Fibroblast of villous mesenchyme (primary cell): ENCODE results near the gene PTPRK. TPM values are rescaled to one million over a fixed set of nuclear protein-coding genes. Genes with fewer than 3 reads are reported as not detected.
A peak's percentile ranks its signal among the peaks of the same experiment; 100 is the strongest.

Experiments
- DNase-seq: peaks from one replicate; pipeline ENCODE4 v3.0.0-alpha.2; 2010; ENCODE audit warnings: low read depth
- H3K4me3 ChIP-seq: 2 replicates; pipeline ENCODE4 v1.5.1; 2011; ENCODE audit warnings: low read depth, mild to moderate bottlenecking, low read length
- total RNA-seq: library from RNA; depleted of rRNA; stranded (reverse); fragments of >200 nt; gene quantifications from 2 replicates; pipeline ENCODE4 v1.2.3, GENCODE V29; 2012
- TF ChIP-seq, protein P1 (sequence below): IDR thresholded peaks from 2 replicates; pipeline ENCODE4 v1.5.1; 2012; ENCODE audit warnings: low read depth, mild to moderate bottlenecking, low read length; ENCODE audit not compliant: insufficient read depth

Gene PTPRK
- total RNA-seq, 1 donor: 70.0 TPM

- TF ChIP-seq, protein P1, sequence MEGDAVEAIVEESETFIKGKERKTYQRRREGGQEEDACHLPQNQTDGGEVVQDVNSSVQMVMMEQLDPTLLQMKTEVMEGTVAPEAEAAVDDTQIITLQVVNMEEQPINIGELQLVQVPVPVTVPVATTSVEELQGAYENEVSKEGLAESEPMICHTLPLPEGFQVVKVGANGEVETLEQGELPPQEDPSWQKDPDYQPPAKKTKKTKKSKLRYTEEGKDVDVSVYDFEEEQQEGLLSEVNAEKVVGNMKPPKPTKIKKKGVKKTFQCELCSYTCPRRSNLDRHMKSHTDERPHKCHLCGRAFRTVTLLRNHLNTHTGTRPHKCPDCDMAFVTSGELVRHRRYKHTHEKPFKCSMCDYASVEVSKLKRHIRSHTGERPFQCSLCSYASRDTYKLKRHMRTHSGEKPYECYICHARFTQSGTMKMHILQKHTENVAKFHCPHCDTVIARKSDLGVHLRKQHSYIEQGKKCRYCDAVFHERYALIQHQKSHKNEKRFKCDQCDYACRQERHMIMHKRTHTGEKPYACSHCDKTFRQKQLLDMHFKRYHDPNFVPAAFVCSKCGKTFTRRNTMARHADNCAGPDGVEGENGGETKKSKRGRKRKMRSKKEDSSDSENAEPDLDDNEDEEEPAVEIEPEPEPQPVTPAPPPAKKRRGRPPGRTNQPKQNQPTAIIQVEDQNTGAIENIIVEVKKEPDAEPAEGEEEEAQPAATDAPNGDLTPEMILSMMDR: no peak
- no peak for DNase-seq
- no peak overlapping the region for H3K4me3 ChIP-seq
Measured at GRCh38 chr6:128371136-128371535, 149.3 kb downstream of the PTPRK start.

GRCh38 chr6:128370072-128370471 is 150.3 kb downstream of the PTPRK start:
- peak; percentile 49 for DNase-seq
- H3K4me3 ChIP-seq: no peak overlapping the region
- TF ChIP-seq, protein P1: no peak

DNA sequence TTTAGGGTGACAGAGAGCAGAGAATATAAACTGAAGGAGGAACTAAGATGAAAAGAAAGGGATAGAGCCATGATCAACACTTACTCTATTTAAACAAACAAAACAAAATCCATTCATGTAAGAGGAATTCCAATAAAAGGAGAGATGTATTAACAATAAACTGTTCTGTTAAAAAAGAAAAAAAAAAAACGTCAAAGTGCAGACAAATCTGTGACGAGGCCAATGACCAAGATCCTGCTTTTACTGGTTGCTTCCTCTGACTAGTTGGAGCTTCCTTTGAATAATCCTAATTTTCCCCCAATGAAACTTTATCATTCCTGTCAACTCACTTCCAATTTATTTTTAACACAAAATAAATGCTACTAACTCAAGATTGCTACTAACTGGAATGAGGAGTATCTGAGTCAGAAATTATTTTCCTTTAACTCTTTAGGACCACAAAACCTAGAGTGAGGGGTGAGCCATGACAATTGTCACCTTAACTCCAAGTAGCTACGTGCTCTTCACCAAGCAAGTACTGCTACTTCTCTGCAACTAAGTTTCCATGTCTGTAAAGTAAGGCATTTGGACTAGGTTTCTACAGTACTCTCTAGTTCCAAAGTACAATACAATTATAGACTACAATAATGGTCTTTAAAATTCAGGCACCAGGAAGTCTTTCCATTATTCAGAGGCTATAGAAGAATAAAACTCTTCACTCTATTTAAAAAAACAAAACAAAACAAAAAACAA is 152.0 kb downstream of the PTPRK start:
- TF ChIP-seq, protein P1: no peak
- DNase-seq: no peak
- no peak overlapping the region for H3K4me3 ChIP-seq

GRCh38 chr6:128367437-128367836 is 153.0 kb downstream of the PTPRK start:
- TF ChIP-seq, protein P1: no peak
- DNase-seq: no peak
- H3K4me3 ChIP-seq: no peak overlapping the region

GRCh38 chr6:128365520-128366160 is 154.8 kb downstream of the PTPRK start:
- TF ChIP-seq, protein P1: no peak
- no peak for DNase-seq
- H3K4me3 ChIP-seq: no peak overlapping the region

- no peak overlapping the region for H3K4me3 ChIP-seq
- no peak for DNase-seq
- TF ChIP-seq, protein P1: no peak
Measured at GRCh38 chr6:128364766-128365519, 155.5 kb downstream of the PTPRK start.
